Keratinocyte (primary cell): ENCODE measurements around the gene GATA2.

Experiments
- CTCF ChIP-seq, 3 experiments: IDR thresholded peaks in 1 of 3; conservative IDR thresholded peaks in 1 of 3; optimal IDR thresholded peaks in 1 of 3; 2 replicates in 2 of 3; 3 replicates in 1 of 3; pipeline versions ENCODE3 to v1.5.1; 2011; ENCODE audit warnings: low read length in 3 of 3, mild to moderate bottlenecking in 3 of 3, moderate library complexity in 2 of 3, control low read depth in 1 of 3, inconsistent platforms in 1 of 3; ENCODE audit not compliant: insufficient read depth in 2 of 3; ENCODE audit errors: extremely low read depth in 1 of 3
- EZH2 ChIP-seq: IDR thresholded peaks from one replicate; pipeline ENCODE4 v1.6.1; 2012; ENCODE audit warnings: inconsistent platforms, mild to moderate bottlenecking, low read length, moderate library complexity

GRCh38 chr3:128442949-128443348 lies 50.1 kb downstream of the GATA2 start:
- TF ChIP-seq CTCF (optimal IDR thresholded peaks at IDR 0.05 in 1 of 3, IDR thresholded peaks at IDR 0.05 in 1 of 3, conservative IDR thresholded peaks at IDR 0.05 in 1 of 3; ENCODE audit: extremely low read depth in 1 of 3, insufficient read depth in 2 of 3, low read length in 3 of 3) (no peak), EZH2 (no peak)
